HG03378 (cell line): Measurements from ENCODE around the gene TMED5.
A peak's percentile ranks its signal among the peaks of the same experiment; 100 is the strongest.
"Not testable (repeated sequence)": the region's sequence is repeated elsewhere in the genome, so short reads cannot be mapped to it uniquely, and the experiment has no call there.

ENCODE experiments used
- ATAC-seq: cut with Tn5 transposase; IDR thresholded peaks from one replicate; pipeline ENCODE4 v1.9.1; 2021; ENCODE audit warnings: mild to moderate bottlenecking, moderate library complexity; ENCODE audit not compliant: unreplicated experiment

Gene TMED5

GRCh38 chr1:93179886-93180722 lies at the start of gene TMED5:
Gene TMED5, minus strand, starts transcription at chr1:93180413. Its CDS starts 171 bp downstream, at chr1:93180242.
- ATAC-seq: peak; percentile 82

- ATAC-seq: no peak
These were observed 42.9 kb upstream of the TMED5 start for GRCh38 chr1:93223023-93223675.

GRCh38 chr1:93221913-93222312 lies 41.7 kb upstream of the TMED5 start:
- no peak for ATAC-seq

GRCh38 chr1:93220716-93221115 lies 40.5 kb upstream of the TMED5 start:
- ATAC-seq: not testable (repeated sequence)

- ATAC-seq: peak; percentile 81
These were observed 39.2 kb upstream of the TMED5 start for GRCh38 chr1:93219443-93219842.

GRCh38 chr1:93215322-93215721 lies 35.1 kb upstream of the TMED5 start:
- no peak for ATAC-seq

- no peak for ATAC-seq
These were observed 27.0 kb upstream of the TMED5 start for GRCh38 chr1:93207211-93207610.

GRCh38 chr1:93206567-93206954 lies 26.3 kb upstream of the TMED5 start:
- ATAC-seq: no peak

GRCh38 chr1:93205892-93206566 lies 25.8 kb upstream of the TMED5 start:
- no peak for ATAC-seq

- no peak for ATAC-seq
These were observed 20.5 kb upstream of the TMED5 start for GRCh38 chr1:93200714-93201113.

- no peak for ATAC-seq
These were observed 19.9 kb upstream of the TMED5 start for GRCh38 chr1:93200086-93200620.

- ATAC-seq: no peak
These were observed 18.9 kb upstream of the TMED5 start for GRCh38 chr1:93199150-93199549.

- ATAC-seq: no peak
These were observed 16.4 kb upstream of the TMED5 start for GRCh38 chr1:93196591-93196990.

- no peak for ATAC-seq
These were observed 14.2 kb upstream of the TMED5 start for GRCh38 chr1:93194231-93194990.

- ATAC-seq: no peak
These were observed 10.2 kb upstream of the TMED5 start for GRCh38 chr1:93190432-93190831.

- ATAC-seq: no peak
These were observed 6.5 kb upstream of the TMED5 start for GRCh38 chr1:93186667-93187066.

GRCh38 chr1:93180723-93181613 lies 755 bp upstream of the TMED5 start, which contains the start of gene CCDC18:
Gene CCDC18, plus strand, starts transcription at chr1:93180724. Its CDS starts 2,638 bp downstream, at chr1:93183362.
- peak; percentile 14 for ATAC-seq

GRCh38 chr1:93178418-93178817 lies 1.8 kb downstream of the TMED5 start:
- ATAC-seq: no peak

- no peak for ATAC-seq
These were observed 2.2 kb downstream of the TMED5 start for GRCh38 chr1:93177991-93178390.

GRCh38 chr1:93174638-93175037 lies 5.6 kb downstream of the TMED5 start:
- not testable (repeated sequence) for ATAC-seq
